DND-41 (cell line): ENCODE data around the gene DRAM2.

Experiments
- CTCF ChIP-seq: IDR thresholded peaks from 2 replicates; pipeline ENCODE4 v1.5.1; 2012; ENCODE audit warnings: borderline replicate concordance, low read length, moderate library complexity, mild to moderate bottlenecking; ENCODE audit not compliant: poor library complexity, severe bottlenecking; ENCODE audit errors: extremely low read depth
- EZH2 ChIP-seq: IDR thresholded peaks from 3 replicates; pipeline ENCODE4 v1.6.1; 2012; ENCODE audit warnings: borderline replicate concordance, low read depth, mild to moderate bottlenecking, moderate library complexity, low read length, inconsistent platforms; ENCODE audit not compliant: severe bottlenecking

GRCh38 chr1:111163363-111163762, 23.5 kb upstream of the DRAM2 start:
- TF ChIP-seq CTCF (no peak), EZH2 (no peak)
